ENCODE data around the gene GYS1. TPM values are rescaled to one million over a fixed set of nuclear protein-coding genes. Genes with fewer than 3 reads are reported as not detected.
A peak's percentile ranks its signal among the peaks of the same experiment; 100 is the strongest.
"Not testable (repeated sequence)": the region's sequence is repeated elsewhere in the genome, so short reads cannot be mapped to it uniquely, and the experiment has no call there.

GYS1 gene
- total RNA-seq, 1 experiment from 2014 or later, result 20.2 TPM

- no peak for ATAC-seq
- Histone ChIP-seq H3K4me3 (ENCODE audit: low read depth in 2 of 2, low read length in 2 of 2) (no peak overlapping the region), H3K9me3 (ENCODE audit: control insufficient read depth, insufficient read depth, low read depth, low read length) (no peaks in the 10 kb centered on the region), H3K4me1 (ENCODE audit: control insufficient read depth, insufficient read depth, low read length) (0 out of 2 replicates have a peak, but pooled peaks cover 3% of the 10 kb centered on the region), H3K36me3 (ENCODE audit: control insufficient read depth, insufficient read depth, low read length) (no peaks in the 10 kb centered on the region), H3K27me3 (ENCODE audit: control insufficient read depth, insufficient read depth, low read length) (no peaks in the 10 kb centered on the region), H3K27ac (ENCODE audit: low read length) (no peak overlapping the region)
- in situ Hi-C loops (cut with HindIII; ENCODE audit: low pct_unique_long_range_greater_than_20kb, low sequenced_read_pairs) (no loop called here), intact Hi-C loops (cut with micrococcal nuclease; ENCODE audit: unreplicated experiment) (no loop called here)
- TF ChIP-seq SIN3A (IDR thresholded peaks at IDR 0.05; ENCODE audit: borderline replicate concordance, insufficient read depth, low read depth, low read length), result no peak
- DNase-seq (ENCODE audit: low read depth, low spot score), result no peak
- POLR2A ChIA-PET, result interaction anchor here (0.6 to 0.7 kb wide), 2 partner anchors 293 to 523 kb away, joined by 8 to 16 read pairs; no protein-coding TSS in a partner anchor
- no TSS peak for BruUV-seq (replicated peaks)
- CTCF ChIA-PET, result no interaction called here
Observed at GRCh38 chr19:48928164-48929025, 64.7 kb downstream of the GYS1 start.

GRCh38 chr19:48927692-48928091 is 65.4 kb downstream of the GYS1 start:
- DNase-seq (ENCODE audit: low read depth, low spot score); in situ Hi-C loops (cut with HindIII; ENCODE audit: low pct_unique_long_range_greater_than_20kb, low sequenced_read_pairs); H3K4me3 ChIP-seq (ENCODE audit: low read depth in 2 of 2, low read length in 2 of 2); H3K9me3 ChIP-seq (ENCODE audit: control insufficient read depth, insufficient read depth, low read depth, low read length); BruUV-seq (replicated peaks); H3K36me3 ChIP-seq (ENCODE audit: control insufficient read depth, insufficient read depth, low read length); intact Hi-C loops (cut with micrococcal nuclease; ENCODE audit: unreplicated experiment); H3K27me3 ChIP-seq (ENCODE audit: control insufficient read depth, insufficient read depth, low read length); H3K4me1 ChIP-seq (ENCODE audit: control insufficient read depth, insufficient read depth, low read length); CTCF ChIA-PET; ATAC-seq: not testable (repeated sequence)
- peak overlapping the region; percentile 29; the same call in 1 of the 2 replicates for H3K27ac ChIP-seq (ENCODE audit: low read length)
- POLR2A ChIA-PET, result interaction anchor here (0.7 kb wide), 1 partner anchor 294 kb away, joined by 8 read pairs; no protein-coding TSS in a partner anchor

- ChIA-PET POLR2A (no interaction called here), CTCF (no interaction called here)
- no peaks in the 10 kb centered on the region for H3K9me3 ChIP-seq (ENCODE audit: control insufficient read depth, insufficient read depth, low read depth, low read length)
- TF ChIP-seq TCF7L2 (IDR thresholded peaks at IDR 0.05; ENCODE audit: low read depth, low read length), result no peak
- no peak for TF ChIP-seq SIN3A (IDR thresholded peaks at IDR 0.05; ENCODE audit: borderline replicate concordance, insufficient read depth, low read depth, low read length)
- TF ChIP-seq, protein P1, sequence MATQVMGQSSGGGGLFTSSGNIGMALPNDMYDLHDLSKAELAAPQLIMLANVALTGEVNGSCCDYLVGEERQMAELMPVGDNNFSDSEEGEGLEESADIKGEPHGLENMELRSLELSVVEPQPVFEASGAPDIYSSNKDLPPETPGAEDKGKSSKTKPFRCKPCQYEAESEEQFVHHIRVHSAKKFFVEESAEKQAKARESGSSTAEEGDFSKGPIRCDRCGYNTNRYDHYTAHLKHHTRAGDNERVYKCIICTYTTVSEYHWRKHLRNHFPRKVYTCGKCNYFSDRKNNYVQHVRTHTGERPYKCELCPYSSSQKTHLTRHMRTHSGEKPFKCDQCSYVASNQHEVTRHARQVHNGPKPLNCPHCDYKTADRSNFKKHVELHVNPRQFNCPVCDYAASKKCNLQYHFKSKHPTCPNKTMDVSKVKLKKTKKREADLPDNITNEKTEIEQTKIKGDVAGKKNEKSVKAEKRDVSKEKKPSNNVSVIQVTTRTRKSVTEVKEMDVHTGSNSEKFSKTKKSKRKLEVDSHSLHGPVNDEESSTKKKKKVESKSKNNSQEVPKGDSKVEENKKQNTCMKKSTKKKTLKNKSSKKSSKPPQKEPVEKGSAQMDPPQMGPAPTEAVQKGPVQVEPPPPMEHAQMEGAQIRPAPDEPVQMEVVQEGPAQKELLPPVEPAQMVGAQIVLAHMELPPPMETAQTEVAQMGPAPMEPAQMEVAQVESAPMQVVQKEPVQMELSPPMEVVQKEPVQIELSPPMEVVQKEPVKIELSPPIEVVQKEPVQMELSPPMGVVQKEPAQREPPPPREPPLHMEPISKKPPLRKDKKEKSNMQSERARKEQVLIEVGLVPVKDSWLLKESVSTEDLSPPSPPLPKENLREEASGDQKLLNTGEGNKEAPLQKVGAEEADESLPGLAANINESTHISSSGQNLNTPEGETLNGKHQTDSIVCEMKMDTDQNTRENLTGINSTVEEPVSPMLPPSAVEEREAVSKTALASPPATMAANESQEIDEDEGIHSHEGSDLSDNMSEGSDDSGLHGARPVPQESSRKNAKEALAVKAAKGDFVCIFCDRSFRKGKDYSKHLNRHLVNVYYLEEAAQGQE (IDR thresholded peaks at IDR 0.05; ENCODE audit: insufficient read depth in 1 of 2, low read depth in 2 of 2, low read length in 1 of 2), result no peak
- TF ChIP-seq, protein P2, sequence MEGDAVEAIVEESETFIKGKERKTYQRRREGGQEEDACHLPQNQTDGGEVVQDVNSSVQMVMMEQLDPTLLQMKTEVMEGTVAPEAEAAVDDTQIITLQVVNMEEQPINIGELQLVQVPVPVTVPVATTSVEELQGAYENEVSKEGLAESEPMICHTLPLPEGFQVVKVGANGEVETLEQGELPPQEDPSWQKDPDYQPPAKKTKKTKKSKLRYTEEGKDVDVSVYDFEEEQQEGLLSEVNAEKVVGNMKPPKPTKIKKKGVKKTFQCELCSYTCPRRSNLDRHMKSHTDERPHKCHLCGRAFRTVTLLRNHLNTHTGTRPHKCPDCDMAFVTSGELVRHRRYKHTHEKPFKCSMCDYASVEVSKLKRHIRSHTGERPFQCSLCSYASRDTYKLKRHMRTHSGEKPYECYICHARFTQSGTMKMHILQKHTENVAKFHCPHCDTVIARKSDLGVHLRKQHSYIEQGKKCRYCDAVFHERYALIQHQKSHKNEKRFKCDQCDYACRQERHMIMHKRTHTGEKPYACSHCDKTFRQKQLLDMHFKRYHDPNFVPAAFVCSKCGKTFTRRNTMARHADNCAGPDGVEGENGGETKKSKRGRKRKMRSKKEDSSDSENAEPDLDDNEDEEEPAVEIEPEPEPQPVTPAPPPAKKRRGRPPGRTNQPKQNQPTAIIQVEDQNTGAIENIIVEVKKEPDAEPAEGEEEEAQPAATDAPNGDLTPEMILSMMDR (IDR thresholded peaks at IDR 0.05), result no peak
- TF ChIP-seq POLR2AphosphoS5 (IDR thresholded peaks at IDR 0.05; ENCODE audit: low read depth, low read length), result no peak
- in situ Hi-C loops (cut with HindIII; ENCODE audit: low pct_unique_long_range_greater_than_20kb, low sequenced_read_pairs) (no loop called here), intact Hi-C loops (cut with micrococcal nuclease; ENCODE audit: unreplicated experiment) (no loop called here)
- ATAC-seq, result peak; percentile 76
- H3K4me1 ChIP-seq (ENCODE audit: control insufficient read depth, insufficient read depth, low read length), result 0 out of 2 replicates have a peak, but pooled peaks cover 3% of the 10 kb centered on the region
- peak overlapping the region; percentile 61 for H3K27ac ChIP-seq (ENCODE audit: low read length)
- H3K4me3 ChIP-seq (ENCODE audit: low read depth in 2 of 2, low read length in 2 of 2), result 0 out of 4 replicates have a peak overlapping the region, but pooled peaks of 1 of the 2 experiments have one; percentile 14
- no TSS peak for BruUV-seq (replicated peaks)
- no peaks in the 10 kb centered on the region for H3K27me3 ChIP-seq (ENCODE audit: control insufficient read depth, insufficient read depth, low read length)
- DNase-seq (ENCODE audit: low read depth, low spot score), result peak; percentile 83
- H3K36me3 ChIP-seq (ENCODE audit: control insufficient read depth, insufficient read depth, low read length), result no peaks in the 10 kb centered on the region
Observed at GRCh38 chr19:48926909-48927308, 66.2 kb downstream of the GYS1 start.

DNA sequence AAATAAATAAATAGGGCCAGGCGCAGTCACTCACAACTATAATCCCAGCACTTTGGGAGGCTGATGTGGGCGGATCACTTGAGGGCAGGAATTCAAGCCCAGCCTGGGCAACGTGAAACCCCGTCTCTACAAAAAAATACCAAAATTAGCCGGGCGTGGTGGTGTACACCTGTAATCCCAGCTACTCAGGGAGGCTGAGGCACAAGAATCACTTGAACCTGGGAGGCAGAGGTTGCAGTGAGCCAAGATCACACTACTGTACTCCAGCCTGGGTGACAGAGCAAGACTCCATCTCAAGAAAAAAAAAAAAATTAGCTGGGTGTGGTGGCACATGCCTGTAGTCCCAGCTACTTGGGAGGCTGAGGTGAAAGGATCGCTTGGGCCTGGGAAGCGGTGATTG is 67.2 kb downstream of the GYS1 start:
- H3K27ac ChIP-seq (ENCODE audit: low read length); H3K9me3 ChIP-seq (ENCODE audit: control insufficient read depth, insufficient read depth, low read depth, low read length); DNase-seq (ENCODE audit: low read depth, low spot score); H3K36me3 ChIP-seq (ENCODE audit: control insufficient read depth, insufficient read depth, low read length); H3K4me1 ChIP-seq (ENCODE audit: control insufficient read depth, insufficient read depth, low read length); H3K27me3 ChIP-seq (ENCODE audit: control insufficient read depth, insufficient read depth, low read length); POLR2A ChIA-PET; BruUV-seq (replicated peaks); in situ Hi-C loops (cut with HindIII; ENCODE audit: low pct_unique_long_range_greater_than_20kb, low sequenced_read_pairs); intact Hi-C loops (cut with micrococcal nuclease; ENCODE audit: unreplicated experiment); H3K4me3 ChIP-seq (ENCODE audit: low read depth in 2 of 2, low read length in 2 of 2); ATAC-seq: not testable (repeated sequence)
- CTCF ChIA-PET, result interaction anchor here (0.6 kb wide), 1 partner anchor 9 kb away, joined by 10 read pairs; no protein-coding TSS in a partner anchor

Data from Panc1 (cell line).